SH-SY5Y (cell line): ENCODE measurements around the gene POR.

Experiments used
- GATA2 ChIP-seq: IDR thresholded peaks from 2 replicates; pipeline ENCODE4 v1.6.1; 2011; ENCODE audit warnings: mild to moderate bottlenecking, low read depth, low read length
- GATA3 ChIP-seq: IDR thresholded peaks from 2 replicates; pipeline ENCODE4 v1.6.1; 2011; ENCODE audit warnings: low read depth, mild to moderate bottlenecking, low read length, moderate library complexity

POR gene

DNA sequence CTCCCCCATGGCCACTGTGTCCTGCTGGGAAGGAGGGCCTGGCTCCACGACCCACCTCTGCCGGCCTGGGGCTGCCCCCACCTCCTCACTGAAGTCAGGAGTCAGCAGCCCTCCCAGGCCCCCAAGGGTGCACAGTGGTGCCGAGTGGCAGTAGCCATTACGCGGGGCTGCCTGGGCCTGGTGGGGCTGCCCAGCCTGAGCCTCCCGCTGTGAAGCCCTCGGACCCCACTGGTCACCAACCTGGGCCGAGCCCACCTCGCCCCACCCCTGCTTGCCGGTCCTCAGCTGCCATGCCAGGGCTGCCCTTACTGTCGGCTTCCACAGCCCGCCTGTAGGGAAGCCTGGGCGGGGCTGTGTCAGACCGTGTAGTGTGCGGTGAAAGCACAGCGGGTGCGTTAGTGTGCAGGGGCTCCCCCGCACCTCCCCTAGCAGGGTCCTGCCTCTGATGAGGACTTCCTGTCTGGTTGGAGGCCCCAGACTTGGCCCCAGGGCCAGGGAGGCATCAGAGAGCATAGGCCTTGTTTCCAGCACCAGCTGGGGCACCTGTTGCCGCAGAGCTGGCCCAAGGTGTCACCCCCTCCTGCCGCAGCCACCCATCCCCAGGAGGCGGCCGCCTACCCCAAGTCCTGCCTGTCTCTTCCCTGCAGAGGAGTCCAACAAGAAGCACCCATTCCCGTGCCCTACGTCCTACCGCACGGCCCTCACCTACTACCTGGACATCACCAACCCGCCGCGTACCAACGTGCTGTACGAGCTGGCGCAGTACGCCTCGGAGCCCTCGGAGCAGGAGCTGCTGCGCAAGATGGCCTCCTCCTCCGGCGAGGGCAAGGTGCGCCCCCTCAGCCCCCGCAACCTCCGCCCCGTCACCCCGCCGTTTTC is 69.4 kb downstream of the POR start:
- no peak for TF ChIP-seq GATA3
- TF ChIP-seq GATA2 = no peak

GRCh38 chr7:75985009-75985517 is 70.1 kb downstream of the POR start:
- TF ChIP-seq GATA3 (no peak), GATA2 (no peak)

- TF ChIP-seq GATA3 (no peak), GATA2 (no peak)
Observed at GRCh38 chr7:75985518-75986146, 70.7 kb downstream of the POR start.

GRCh38 chr7:75986147-75986781 is 71.3 kb downstream of the POR start:
- TF ChIP-seq GATA2 (no peak), GATA3 (no peak)

DNA sequence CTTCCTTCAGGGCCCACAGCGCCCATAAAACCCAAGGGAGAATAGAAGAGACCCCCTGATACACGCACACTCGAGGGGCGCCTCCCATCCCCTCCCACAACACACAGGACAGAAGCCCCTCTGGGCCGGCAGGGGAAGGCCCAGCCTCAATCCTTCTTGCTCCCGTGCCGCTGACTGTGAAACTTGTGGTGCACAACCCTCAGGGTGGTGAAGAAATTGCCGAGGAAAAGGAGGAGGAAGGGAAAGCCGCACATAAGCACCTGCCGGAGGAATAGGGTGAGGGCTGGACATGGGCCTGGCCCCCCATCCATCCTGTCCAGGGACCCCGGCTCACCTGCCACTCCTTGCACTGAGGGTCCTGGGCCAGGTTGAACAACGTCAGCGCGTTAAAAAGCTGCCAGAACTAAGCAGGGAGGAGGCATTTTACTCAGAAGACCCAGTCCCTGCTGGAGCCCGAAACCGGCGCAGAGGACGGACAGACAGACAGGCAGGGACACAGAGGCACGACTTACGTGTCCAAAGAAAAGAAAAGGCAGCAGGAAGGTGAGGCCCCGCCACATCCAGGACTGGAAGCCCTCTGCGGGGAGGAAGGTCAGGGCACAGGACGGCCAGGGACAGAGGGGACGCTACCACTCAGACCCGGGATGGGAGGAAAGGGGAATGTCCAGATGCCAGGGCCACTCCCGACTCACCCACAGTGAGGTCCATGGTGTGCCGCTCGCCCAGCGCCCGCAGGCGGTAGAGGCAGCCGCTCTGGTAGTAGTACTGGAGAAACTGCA is 72.3 kb downstream of the POR start:
- TF ChIP-seq GATA3 (no peak), GATA2 (no peak)

GRCh38 chr7:75987805-75988567 is 73.0 kb downstream of the POR start:
- no peak for TF ChIP-seq GATA2
- TF ChIP-seq GATA3 = no peak

DNA sequence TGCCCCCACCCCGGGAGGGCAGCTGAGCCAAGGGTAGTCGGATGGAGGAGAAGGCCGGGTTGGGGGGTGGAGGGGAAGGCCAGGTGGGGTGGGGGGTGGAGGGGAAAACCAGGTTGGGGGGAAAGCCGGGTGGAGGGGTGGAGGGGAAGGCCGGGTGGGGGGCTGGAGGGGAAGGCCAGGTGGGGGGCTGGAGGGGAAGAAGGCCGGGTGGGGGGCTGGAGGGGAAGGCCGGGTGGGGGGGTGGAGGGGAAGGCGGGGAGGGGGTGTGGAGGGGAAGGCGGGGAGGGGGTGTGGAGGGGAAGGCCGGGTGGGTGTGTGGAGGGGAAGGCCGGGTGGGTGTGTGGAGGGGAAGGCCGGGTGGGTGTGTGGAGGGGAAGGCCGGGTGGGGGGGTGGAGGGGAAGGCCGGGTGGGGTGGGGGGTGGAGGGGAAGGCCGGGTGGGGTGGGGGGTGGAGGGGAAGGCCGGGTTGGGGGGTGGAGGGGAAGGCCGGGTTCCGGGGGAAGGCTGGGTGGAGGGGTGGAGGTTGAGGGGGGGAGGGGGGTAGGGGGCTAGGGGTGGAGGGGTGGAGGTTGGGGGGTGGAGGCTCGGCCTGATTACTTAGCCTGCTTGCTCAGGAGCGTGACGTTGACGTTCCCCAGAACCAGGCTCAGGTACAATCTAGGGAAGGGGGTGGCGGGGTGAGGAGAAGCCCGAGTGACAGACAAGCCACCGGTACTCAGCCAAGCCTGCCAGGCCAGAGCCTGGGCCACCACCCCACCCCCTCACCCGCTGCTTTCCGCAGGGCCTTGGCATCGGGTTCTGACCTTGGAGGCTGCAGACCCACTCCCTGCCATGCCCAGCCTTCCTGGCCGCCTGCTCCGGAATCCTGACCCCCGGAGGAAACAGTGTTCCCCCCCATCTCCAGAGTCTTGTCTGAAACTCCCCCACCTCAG is 73.9 kb downstream of the POR start:
- no peak for TF ChIP-seq GATA2
- no peak for TF ChIP-seq GATA3

DNA sequence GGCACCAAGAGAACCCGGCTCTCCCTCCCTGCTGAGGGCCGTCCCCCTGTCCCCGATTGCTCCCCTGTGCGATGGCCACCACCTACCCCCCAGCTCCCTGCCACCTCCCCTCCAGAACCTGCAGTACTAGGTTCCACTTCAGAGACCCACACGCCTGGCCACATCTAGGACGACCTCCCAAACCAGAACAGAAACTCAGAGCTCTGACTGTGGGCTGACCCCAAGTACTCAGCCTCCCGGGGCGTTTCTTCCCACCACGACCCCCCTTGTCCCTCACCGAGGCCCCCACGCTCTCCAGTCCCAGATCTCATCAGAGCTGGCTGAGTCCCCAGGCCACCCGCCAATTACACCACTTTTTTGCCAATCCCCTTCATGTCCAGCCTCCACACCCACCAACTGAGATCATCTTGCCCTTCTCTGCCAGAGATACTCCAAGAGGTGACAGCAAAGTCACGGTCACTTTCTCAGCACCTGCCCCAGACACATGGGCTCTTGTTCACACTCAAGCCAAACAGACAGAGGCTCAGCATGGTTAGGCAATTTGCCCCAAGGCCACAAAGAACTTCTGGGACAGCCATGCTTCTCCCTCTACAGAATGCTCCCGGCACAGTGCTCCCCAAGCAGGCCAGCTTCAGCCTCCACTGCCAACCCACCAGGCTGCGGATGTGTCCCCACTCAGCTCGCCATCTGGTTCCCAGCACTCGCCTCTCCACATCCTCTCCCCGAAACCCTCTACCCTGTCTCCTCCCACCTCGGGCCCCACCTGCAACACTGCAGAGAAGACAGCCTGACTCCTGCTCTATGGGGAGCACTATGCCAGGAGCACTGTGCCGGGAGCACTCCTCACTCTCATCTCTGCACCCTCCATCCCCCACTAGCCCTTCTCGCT is 74.8 kb downstream of the POR start:
- TF ChIP-seq GATA3 = no peak
- no peak for TF ChIP-seq GATA2

- TF ChIP-seq GATA2 = no peak
- no peak for TF ChIP-seq GATA3
Observed at GRCh38 chr7:75991531-75992082, 76.7 kb downstream of the POR start.

DNA sequence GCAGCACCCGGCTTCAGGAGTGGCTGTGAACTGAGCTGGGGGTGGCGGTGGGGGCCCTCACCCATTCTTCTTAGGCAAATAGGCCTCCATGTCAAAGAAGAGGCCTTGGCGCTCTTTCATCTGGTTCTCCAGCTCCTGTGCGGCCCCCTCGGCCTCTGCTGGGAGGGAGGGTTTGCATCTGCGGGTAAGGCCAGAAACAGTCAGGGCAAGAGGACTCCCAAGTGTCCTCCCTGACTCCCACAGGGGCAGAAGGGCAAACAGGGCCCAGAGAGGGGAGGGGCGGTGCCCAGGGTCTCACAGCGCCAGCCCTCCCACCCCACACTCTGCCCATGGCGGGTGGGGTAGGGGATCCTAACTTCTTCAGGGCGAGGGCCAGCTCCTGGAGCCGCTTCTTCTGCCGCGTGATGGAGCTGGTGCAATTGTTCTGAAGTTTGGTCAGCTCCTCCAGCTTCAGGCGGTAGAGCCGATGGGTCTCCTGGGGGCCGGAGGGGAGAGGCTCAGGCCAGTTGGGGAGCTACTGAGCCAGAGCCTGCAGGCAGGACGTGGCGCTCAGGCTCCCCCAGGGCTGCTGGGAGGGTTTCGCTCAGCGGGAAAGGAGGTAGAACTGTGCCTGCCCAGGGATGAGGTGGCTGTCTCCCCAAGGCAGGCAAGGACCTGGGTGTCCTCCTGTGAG is 77.3 kb downstream of the POR start:
- TF ChIP-seq GATA3 (no peak), GATA2 (no peak)
